A549 (cell line): ENCODE results near the gene YLPM1. TPM values are rescaled to one million over a fixed set of nuclear protein-coding genes. Genes with fewer than 3 reads are reported as not detected.

ENCODE experiments used
- ATAC-seq, 2 experiments: fragments of 200-7000 bp in 1 of 2; fragments of >200 bp in 1 of 2; cut with Nextera tagmentation in 1 of 2; cut with Tn5 transposase in 1 of 2; 3 replicates each; pipeline versions ENCODE4 v1.8.0 to v1.9.1; 2018 to 2020; ENCODE audit warnings: mild to moderate bottlenecking in 1 of 2, moderate library complexity in 1 of 2
- CTCF ChIA-PET: fragments of 300-600 bp; sonication (Branson Sonifier 250); formaldehyde crosslinking; extraction: SDS; loops from one replicate; lab custom pipeline; 2021; ENCODE audit warnings: antibody characterized with exemption, inconsistent platforms; lab: Yijun Ruan, JAX
- POLR2A ChIA-PET: fragments of 350-600 bp; formaldehyde crosslinking; extraction: SDS; loops from one replicate; lab custom pipeline; 2021; ENCODE audit warnings: antibody characterized with exemption, inconsistent platforms; lab: Yijun Ruan, JAX
- DNase-seq, 2 experiments: peaks; one replicate each; pipeline versions ENCODE4 v3.0.0 to v3.0.0-alpha.2; 2011 to 2016; ENCODE audit warnings: low read depth in 1 of 2, low spot score in 1 of 2
- FAIRE-seq: peaks from 2 replicates; lab custom pipeline; 2011; peaks lifted over from hg19 to GRCh38; lab: Jason Lieb, UNC
- H3K27ac ChIP-seq, 2 experiments: fragments of >200 bp; sonication (Bioruptor Twin); formaldehyde crosslinking; 3 replicates each; pipeline ENCODE4 v1.5.1; 2016 to 2017
- H3K4me1 ChIP-seq: fragments of >200 bp; sonication (Bioruptor Twin); formaldehyde crosslinking; 3 replicates; pipeline ENCODE4 v1.6.1; 2016
- H3K4me2 ChIP-seq: fragments of >200 bp; sonication (Bioruptor Twin); formaldehyde crosslinking; 3 replicates; pipeline ENCODE4 v1.6.1; 2016
- H3K4me3 ChIP-seq: fragments of >200 bp; sonication (Bioruptor Twin); formaldehyde crosslinking; 3 replicates; pipeline ENCODE4 v1.5.1; 2016
- H3K9me3 ChIP-seq: fragments of >200 bp; sonication (Bioruptor Twin); formaldehyde crosslinking; 3 replicates; pipeline ENCODE4 v1.6.1; 2016
- BHLHE40 ChIP-seq: IDR thresholded peaks from 2 replicates; pipeline ENCODE4 v1.6.1; 2012; ENCODE audit warnings: low read depth, low read length, inconsistent platforms
- CHD2 ChIP-seq: fragments of 150-350 bp; IDR thresholded peaks from 2 replicates; pipeline ENCODE4 v1.6.1; 2014; ENCODE audit warnings: low read length; ENCODE audit not compliant: partially characterized antibody
- E2F6 ChIP-seq: IDR thresholded peaks from 2 replicates; pipeline ENCODE4 v1.6.1; 2012; ENCODE audit warnings: low read depth, borderline replicate concordance
- ESRRA ChIP-seq: fragments of 150-350 bp; IDR thresholded peaks from 2 replicates; pipeline ENCODE4 v1.6.1; 2014; ENCODE audit warnings: mild to moderate bottlenecking, low read length, borderline replicate concordance
- FOSB ChIP-seq: fragments of 250-450 bp; sonication (Bioruptor Pico); IDR thresholded peaks from 2 replicates; pipeline ENCODE4 v1.5.0; 2020; ENCODE audit warnings: mild to moderate bottlenecking, moderate library complexity
- GATA3 ChIP-seq: IDR thresholded peaks from 2 replicates; pipeline ENCODE4 v1.6.1; 2012; ENCODE audit warnings: borderline replicate concordance
- HEYL ChIP-seq: fragments of 250-450 bp; sonication (Bioruptor Pico); IDR thresholded peaks from 2 replicates; pipeline ENCODE4 v1.8.0; 2021; ENCODE audit warnings: mild to moderate bottlenecking, moderate library complexity
- HMGXB4 ChIP-seq: fragments of 250-450 bp; sonication (Bioruptor Pico); IDR thresholded peaks from 2 replicates; pipeline ENCODE4 v1.5.0; 2021; ENCODE audit warnings: mild to moderate bottlenecking, moderate library complexity, borderline replicate concordance
- HOXB13 ChIP-seq: fragments of 250-450 bp; sonication (Bioruptor Pico); IDR thresholded peaks from 2 replicates; pipeline ENCODE4 v1.5.0; 2020; ENCODE audit warnings: low read depth, mild to moderate bottlenecking, moderate library complexity
- HOXB5 ChIP-seq: fragments of 250-450 bp; sonication (Bioruptor Pico); IDR thresholded peaks from 2 replicates; pipeline ENCODE4 v1.5.0; 2020; ENCODE audit warnings: mild to moderate bottlenecking, moderate library complexity
- JUN ChIP-seq, 2 experiments: fragments of >200 bp; sonication (Bioruptor Twin); formaldehyde crosslinking; IDR thresholded peaks; 2 replicates in 1 of 2; 3 replicates in 1 of 2; pipeline ENCODE4 v1.6.1; 2016 to 2017
- KDM5A ChIP-seq: fragments of 200-600 bp; sonication (generic); IDR thresholded peaks from 2 replicates; pipeline ENCODE4 v1.6.1; 2016; ENCODE audit warnings: antibody characterized with exemption, mild to moderate bottlenecking
- MYC ChIP-seq: IDR thresholded peaks from 2 replicates; pipeline ENCODE4 v1.6.1; 2012; ENCODE audit warnings: mild to moderate bottlenecking, inconsistent platforms, low read length, improper control_type of control experiment, borderline replicate concordance
- NPAS2 ChIP-seq: fragments of 250-450 bp; sonication (Bioruptor Pico); IDR thresholded peaks from 2 replicates; pipeline ENCODE4 v1.8.0; 2022; ENCODE audit warnings: mild to moderate bottlenecking, moderate library complexity, borderline replicate concordance
- PHF8 ChIP-seq: fragments of 200-600 bp; sonication (generic); IDR thresholded peaks from 2 replicates; pipeline ENCODE4 v1.6.1; 2016; ENCODE audit warnings: low read depth, mild to moderate bottlenecking, antibody characterized with exemption, moderate library complexity, borderline replicate concordance
- RARB ChIP-seq: fragments of 250-450 bp; sonication (Bioruptor Pico); IDR thresholded peaks from 2 replicates; pipeline ENCODE4 v1.8.0; 2021; ENCODE audit warnings: mild to moderate bottlenecking, moderate library complexity
- RNF2 ChIP-seq: fragments of 200-600 bp; sonication (generic); IDR thresholded peaks from 2 replicates; pipeline ENCODE4 v1.6.1; 2016; ENCODE audit warnings: low read depth, mild to moderate bottlenecking, antibody characterized with exemption, moderate library complexity, borderline replicate concordance
- SREBF2 ChIP-seq: fragments of 450-650 bp; IDR thresholded peaks from 2 replicates; pipeline ENCODE4 v1.6.1; 2014; ENCODE audit warnings: mild to moderate bottlenecking, moderate library complexity
- USF2 ChIP-seq: fragments of 450-650 bp; IDR thresholded peaks from 2 replicates; pipeline ENCODE4 v1.6.1; 2014; ENCODE audit warnings: antibody characterized with exemption
- ZC3H11A ChIP-seq: fragments of 450-650 bp; IDR thresholded peaks from 2 replicates; pipeline ENCODE4 v1.6.1; 2014; ENCODE audit warnings: antibody characterized with exemption, mild to moderate bottlenecking
- ZNF302 ChIP-seq: fragments of 250-450 bp; sonication (Bioruptor Pico); IDR thresholded peaks from 2 replicates; pipeline ENCODE4 v1.9.0; 2021; ENCODE audit warnings: inconsistent platforms, mild to moderate bottlenecking, moderate library complexity
- WGBS: methylation state at CpG from one replicate; pipeline ENCODE4 v1.1.6; 2017; ENCODE audit errors: missing lambda C conversion rate; 5-methylcytosine and 5-hydroxymethylcytosine counted together
- polyA plus RNA-seq, 4 experiments: library from polyadenylated mRNA; depleted of rRNA in 3 of 4; stranded (reverse); fragments of >200 nt; fragmentation: RNase III in 1 of 4; extraction: RNeasy Plus Mini Kit Qiagen cat#74134 plus additional on column Dnase treatment in 1 of 4; gene quantifications; 2 replicates in 3 of 4; 3 replicates in 1 of 4; pipeline ENCODE4 v1.2.3, GENCODE V29; 2011 to 2017
- TF ChIP-seq, protein P1 (sequence below): fragments of 150-350 bp; IDR thresholded peaks from 2 replicates; pipeline ENCODE4 v1.6.1; 2014; ENCODE audit warnings: low read depth, mild to moderate bottlenecking, low read length
- TF ChIP-seq, protein P2 (sequence below): IDR thresholded peaks from 2 replicates; pipeline ENCODE4 v1.6.1; 2012
- TF ChIP-seq, protein P3 (sequence below): fragments of >200 bp; sonication (Bioruptor Twin); formaldehyde crosslinking; IDR thresholded peaks from 3 replicates; pipeline ENCODE4 v1.6.1; 2016

YLPM1 gene
- polyA plus RNA-seq, 2 of the 4 experiments (the other 2 are of a cell fraction), result 20.3 to 37.8 TPM

- CTCF ChIA-PET, result interaction anchor here (0.6 to 20.1 kb wide), 8 partner anchors 11 to 276 kb away, joined by 3 to 339 read pairs (median 4); no protein-coding TSS in a partner anchor
- H3K4me1 ChIP-seq, result peaks cover 32% of the 10 kb centered on the region
- TF ChIP-seq NPAS2 (CRISPR knock-in tag) (no peak), SREBF2 (no peak), PHF8 (no peak), ZC3H11A (no peak), HEYL (no peak), HOXB5 (CRISPR knock-in tag) (no peak), HOXB13 (no peak), CHD2 (no peak), RNF2 (no peak), HMGXB4 (no peak), ESRRA (no peak), FOSB (CRISPR knock-in tag) (no peak), GATA3 (no peak), USF2 (no peak)
- TF ChIP-seq, protein P1, sequence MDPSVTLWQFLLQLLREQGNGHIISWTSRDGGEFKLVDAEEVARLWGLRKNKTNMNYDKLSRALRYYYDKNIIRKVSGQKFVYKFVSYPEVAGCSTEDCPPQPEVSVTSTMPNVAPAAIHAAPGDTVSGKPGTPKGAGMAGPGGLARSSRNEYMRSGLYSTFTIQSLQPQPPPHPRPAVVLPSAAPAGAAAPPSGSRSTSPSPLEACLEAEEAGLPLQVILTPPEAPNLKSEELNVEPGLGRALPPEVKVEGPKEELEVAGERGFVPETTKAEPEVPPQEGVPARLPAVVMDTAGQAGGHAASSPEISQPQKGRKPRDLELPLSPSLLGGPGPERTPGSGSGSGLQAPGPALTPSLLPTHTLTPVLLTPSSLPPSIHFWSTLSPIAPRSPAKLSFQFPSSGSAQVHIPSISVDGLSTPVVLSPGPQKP, result no peak
- TF ChIP-seq, all 56 proteins: peak for 0
- DNase-seq (no peak), ATAC-seq (no peak), FAIRE-seq (no peak)
- Histone ChIP-seq H3K9me3 (no peaks in the 10 kb centered on the region), H3K27ac (no peak overlapping the region), H3K4me2 (peak overlapping the region; percentile 32; the same call in 2 of the 3 replicates), H3K4me3 (no peak overlapping the region)
- 22% methylated on average over 3 of the region's 3 CpGs for WGBS
- POLR2A ChIA-PET, result interaction anchor here (0.7 kb wide), 1 partner anchor 118 kb away, joined by 6 read pairs; no protein-coding TSS in a partner anchor
Observed at GRCh38 chr14:74879427-74880182, 116.5 kb downstream of the YLPM1 start.

GRCh38 chr14:74881431-74882102, 118.5 kb downstream of the YLPM1 start, which contains the start of gene DLST:
Gene DLST, plus strand, starts transcription at chr14:74881916. Its CDS starts 38 bp downstream, at chr14:74881954.
- POLR2A ChIA-PET, result interaction anchor here (0.6 to 1.5 kb wide), 3 partner anchors 10 to 273 kb away, joined by 3 to 8 read pairs (median 5); no protein-coding TSS in a partner anchor
- ATAC-seq (peak; percentile 98), DNase-seq (peak; percentile 90 to 92), FAIRE-seq (no peak)
- H3K4me3 ChIP-seq, result peak within 1 kb of the TSS; percentile 100
- peak within 1 kb of the TSS; percentile 94 to 99 for H3K27ac ChIP-seq
- peaks cover 50% of the 10 kb centered on the region for H3K4me1 ChIP-seq
- CTCF ChIA-PET, result interaction anchor here (0.6 to 20.1 kb wide), 7 partner anchors 15 to 1137 kb away, joined by 3 to 339 read pairs (median 5); no protein-coding TSS in a partner anchor
- H3K4me2 ChIP-seq, result peak within 1 kb of the TSS; percentile 87
- no peak for TF ChIP-seq ZNF302 (CRISPR knock-in tag)
- TF ChIP-seq E2F6, result 0 out of 2 replicates have a peak, but pooled peaks have one; percentile 53
- TF ChIP-seq, protein P2, sequence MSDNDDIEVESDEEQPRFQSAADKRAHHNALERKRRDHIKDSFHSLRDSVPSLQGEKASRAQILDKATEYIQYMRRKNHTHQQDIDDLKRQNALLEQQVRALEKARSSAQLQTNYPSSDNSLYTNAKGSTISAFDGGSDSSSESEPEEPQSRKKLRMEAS, result peak; percentile 79
- peak; percentile 79 to 96 for TF ChIP-seq JUN (IDR thresholded peaks at IDR 0.05)
- no peak for TF ChIP-seq MYC
- TF ChIP-seq, protein P3, sequence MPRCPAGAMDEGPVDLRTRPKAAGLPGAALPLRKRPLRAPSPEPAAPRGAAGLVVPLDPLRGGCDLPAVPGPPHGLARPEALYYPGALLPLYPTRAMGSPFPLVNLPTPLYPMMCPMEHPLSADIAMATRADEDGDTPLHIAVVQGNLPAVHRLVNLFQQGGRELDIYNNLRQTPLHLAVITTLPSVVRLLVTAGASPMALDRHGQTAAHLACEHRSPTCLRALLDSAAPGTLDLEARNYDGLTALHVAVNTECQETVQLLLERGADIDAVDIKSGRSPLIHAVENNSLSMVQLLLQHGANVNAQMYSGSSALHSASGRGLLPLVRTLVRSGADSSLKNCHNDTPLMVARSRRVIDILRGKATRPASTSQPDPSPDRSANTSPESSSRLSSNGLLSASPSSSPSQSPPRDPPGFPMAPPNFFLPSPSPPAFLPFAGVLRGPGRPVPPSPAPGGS, result peak; percentile 88; the same call in 2 of the 3 replicates
- TF ChIP-seq BHLHE40, result peak; percentile 91
- peak; percentile 90 for TF ChIP-seq GATA3
- TF ChIP-seq HOXB5 (CRISPR knock-in tag), result no peak
- TF ChIP-seq ESRRA, result peak; percentile 2; the same call in 1 of the 2 replicates
- peak; percentile 67; the same call in 1 of the 2 replicates for TF ChIP-seq KDM5A
- no peak for TF ChIP-seq RARB (CRISPR knock-in tag)
- no peaks in the 10 kb centered on the region for H3K9me3 ChIP-seq
- WGBS, result 2% methylated on average over 30 of the region's 53 CpGs
